Measurements from ENCODE around the gene RBP5.

RBP5 gene

DNA sequence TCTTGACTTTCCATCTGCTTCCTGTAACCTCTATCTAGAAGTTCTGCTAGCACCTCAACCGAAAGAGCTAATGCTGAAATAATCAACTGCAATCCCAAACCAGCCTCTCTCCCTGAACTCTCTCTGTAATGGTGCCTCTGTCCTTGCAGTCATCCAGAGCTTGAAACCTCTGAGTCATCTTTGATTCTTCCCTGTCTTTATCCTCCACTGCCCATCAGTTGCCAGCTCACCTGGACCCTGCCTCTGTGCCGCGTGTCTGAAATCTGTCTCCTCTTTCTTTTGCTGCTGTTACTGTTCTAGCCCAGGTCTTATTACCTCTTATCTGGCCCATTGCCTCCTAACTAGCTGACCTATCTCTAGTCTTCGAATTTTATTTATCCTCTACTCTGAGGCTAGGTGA lies 17.0 kb upstream of the RBP5 start:
- peak; percentile 25 for DNase-seq (ENCODE audit: low read depth)

DNA sequence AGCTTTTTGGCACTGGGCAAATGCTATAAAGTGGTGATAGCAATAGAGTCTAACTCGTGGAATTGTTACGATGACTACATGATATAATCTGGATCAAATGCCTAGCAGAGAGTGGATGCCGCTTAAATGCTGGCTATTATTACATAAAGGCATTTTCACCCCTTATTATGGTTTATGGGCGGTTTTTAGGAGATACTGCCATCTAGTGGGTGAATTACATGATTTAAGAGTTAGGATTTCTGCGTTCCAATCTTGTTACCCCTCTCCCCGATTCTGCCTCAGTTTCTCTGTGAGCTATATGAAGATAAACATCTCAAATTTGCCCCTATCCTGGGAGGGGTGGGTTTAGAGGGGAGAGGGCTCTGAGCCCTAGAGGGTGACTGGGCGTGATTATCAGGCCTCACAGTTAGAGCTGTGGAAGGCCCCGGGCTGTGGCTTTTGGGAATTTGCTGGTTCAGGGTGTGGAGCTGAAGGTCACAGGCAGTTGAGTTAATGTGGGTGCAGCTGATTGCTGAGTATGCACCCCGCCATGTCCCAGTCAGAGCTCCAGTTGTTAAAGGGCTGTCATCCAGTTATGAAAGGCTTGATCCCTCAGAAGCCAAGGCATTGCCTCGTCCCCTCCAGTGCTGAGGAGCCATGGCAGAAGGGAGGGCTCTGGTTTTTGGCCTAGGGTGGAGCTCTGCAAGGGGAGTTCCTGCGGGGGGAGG lies 15.9 kb upstream of the RBP5 start:
- peak; percentile 69 for DNase-seq (ENCODE audit: low read depth)

GRCh38 chr12:7143564-7143963 lies 14.9 kb upstream of the RBP5 start:
- DNase-seq (ENCODE audit: low read depth): no peak

GRCh38 chr12:7142809-7143465 lies 14.2 kb upstream of the RBP5 start:
- no peak for DNase-seq (ENCODE audit: low read depth)

GRCh38 chr12:7142056-7142644 lies 13.5 kb upstream of the RBP5 start:
- DNase-seq (ENCODE audit: low read depth): peak; percentile 71

GRCh38 chr12:7141351-7142005 lies 12.8 kb upstream of the RBP5 start:
- no peak for DNase-seq (ENCODE audit: low read depth)

DNA sequence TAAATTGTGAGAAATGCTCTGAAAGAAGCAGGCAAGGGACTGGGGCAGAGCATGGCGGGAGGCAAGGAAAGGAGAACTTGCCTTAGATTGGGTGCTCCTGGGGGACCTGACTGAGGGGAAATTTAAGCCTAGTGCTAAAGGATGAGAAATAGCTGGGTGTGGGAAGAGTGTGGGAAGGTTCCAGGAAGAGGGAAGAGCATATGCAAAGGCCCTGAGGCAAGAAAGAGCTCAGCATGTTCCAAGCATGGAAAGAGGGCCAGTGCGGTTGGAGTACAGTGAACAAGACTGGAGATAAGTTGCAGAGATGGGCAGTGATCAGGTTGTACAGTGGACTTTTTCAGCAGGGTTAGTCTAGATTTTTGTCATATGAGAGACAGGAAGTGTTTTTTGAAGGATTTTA lies 10.5 kb upstream of the RBP5 start:
- no peak for DNase-seq (ENCODE audit: low read depth)

- no peak for DNase-seq (ENCODE audit: low read depth)
These were observed 9.2 kb upstream of the RBP5 start for GRCh38 chr12:7137908-7138307.

DNA sequence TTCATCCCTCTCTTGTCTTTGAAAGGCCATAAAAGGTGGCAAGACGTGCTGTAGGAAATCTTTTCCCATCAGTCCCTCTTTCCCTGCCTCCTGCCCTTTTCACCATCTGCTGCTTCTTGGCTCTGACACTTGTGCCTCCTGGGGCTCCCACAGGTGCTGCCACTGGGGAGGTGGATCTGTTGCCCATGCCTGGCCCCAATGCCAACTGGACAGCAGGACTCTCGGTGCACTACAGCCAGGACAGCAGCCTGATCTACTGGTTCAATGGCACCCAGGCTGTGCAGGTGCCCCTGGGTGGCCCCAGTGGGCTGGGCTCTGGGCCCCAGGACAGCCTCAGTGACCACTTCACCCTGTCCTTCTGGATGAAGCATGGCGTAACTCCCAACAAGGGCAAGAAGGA lies 8.0 kb upstream of the RBP5 start:
- DNase-seq (ENCODE audit: low read depth): no peak

DNA sequence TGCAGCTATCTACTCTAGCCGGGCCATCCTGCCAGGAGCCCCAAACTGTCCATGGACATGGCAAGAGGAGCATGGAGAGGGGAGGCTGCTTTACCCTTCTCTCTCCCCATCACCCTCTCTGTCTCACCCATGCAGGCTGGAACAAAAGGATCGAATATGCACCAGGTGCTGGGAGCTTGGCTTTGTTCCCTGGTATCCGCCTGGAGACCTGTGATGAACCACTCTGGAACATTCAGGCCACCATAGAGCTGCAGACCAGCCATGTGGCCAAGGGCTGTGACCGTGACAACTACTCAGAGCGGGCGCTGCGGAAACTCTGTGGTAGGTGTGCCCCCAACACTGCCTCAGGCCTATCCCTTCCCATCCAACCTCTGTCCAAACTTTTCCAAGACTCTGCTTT lies 7.4 kb upstream of the RBP5 start:
- no peak for DNase-seq (ENCODE audit: low read depth)

DNA sequence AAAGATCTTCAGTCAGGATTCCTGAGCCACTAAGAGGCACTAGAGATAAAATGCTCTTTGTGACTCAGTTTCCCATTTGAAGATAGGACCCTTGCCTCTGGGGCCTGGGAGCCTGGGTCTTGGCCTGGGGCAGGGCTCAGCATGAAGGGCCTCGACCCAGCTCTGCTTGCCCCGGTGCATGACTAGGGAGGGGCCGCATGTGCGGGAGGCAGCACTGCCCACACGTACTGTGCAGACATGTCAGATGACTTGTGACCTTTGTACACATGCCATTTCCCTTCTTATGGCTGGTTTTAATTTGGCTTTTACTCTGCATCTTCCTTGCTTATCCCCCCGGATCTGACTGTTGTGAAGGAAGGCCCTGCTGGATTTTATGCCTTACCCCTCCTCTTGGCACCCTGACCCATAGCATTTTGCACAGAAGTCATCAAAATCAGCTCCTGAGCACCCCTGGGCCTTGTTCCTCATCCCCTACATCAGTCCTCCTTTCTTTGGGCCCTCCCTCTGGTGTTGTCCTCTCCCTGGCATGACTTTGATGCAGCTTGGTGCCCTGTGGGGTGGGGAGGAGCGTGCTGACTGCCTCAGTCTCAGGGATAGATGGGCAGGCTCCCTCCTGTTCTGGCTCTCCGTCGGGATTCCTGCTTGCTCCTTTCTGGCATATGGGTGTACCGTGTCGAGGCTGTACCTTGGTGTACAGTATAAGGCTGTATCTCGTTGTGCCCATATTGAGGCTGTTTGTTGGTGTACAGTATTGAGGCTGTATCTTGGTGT lies 5.9 kb upstream of the RBP5 start:
- DNase-seq (ENCODE audit: low read depth): no peak

DNA sequence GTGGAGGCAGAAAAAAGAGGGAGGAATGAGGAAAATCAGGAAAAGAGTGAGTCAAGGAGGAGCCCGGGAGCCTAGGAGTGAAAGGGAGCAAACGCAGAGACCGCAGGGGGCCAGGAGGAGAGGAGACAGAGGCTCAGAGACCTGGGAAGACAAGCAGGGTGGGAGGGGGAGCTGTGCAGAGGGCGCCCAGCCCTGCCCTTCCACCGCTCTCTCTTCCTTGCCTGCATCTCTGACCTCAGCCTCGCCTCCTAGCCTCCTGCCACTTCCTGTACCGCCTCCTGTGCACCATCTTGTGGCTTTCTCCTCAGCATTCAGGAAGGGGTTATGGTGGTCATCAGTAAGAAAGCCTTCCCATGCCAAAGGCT lies 2.8 kb upstream of the RBP5 start:
- DNase-seq (ENCODE audit: low read depth): peak; percentile 8

GRCh38 chr12:7130701-7131501 lies 2.2 kb upstream of the RBP5 start:
- DNase-seq (ENCODE audit: low read depth): peak; percentile 70

GRCh38 chr12:7129872-7130691 lies 1.4 kb upstream of the RBP5 start, which contains the start of gene CLSTN3:
Gene CLSTN3, plus strand, starts transcription at chr12:7130371. Its CDS starts 278 bp downstream, at chr12:7130649.
- DNase-seq (ENCODE audit: low read depth): peak; percentile 82

DNA sequence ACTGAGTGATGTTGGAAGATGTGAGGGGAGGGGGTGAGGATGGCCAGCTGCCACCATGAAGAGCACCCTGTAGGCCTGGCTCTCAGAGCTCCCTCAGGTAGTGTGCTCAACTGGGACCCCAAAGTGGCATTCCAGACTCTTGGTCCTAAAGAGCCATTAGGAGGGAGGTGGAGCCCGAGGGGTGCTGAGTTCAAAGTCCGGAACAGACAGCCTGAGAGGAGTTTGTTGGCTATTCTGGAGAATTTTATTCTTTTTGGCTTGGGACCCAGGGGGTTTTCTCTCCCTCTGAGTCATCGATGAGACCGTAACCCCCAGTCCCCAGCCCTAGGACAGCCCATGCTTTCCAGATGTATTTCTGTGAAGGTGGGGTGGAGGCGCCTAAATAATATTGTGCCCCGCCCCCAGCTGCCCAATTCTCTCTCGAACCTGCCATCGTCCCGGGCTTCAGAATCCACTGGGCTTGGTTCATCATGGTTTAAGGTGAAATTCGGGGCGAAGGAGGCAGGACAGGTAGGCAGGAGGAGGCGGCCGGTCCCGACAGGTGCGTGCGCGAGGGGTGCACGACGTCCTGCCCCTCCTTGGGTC lies 690 bp upstream of the RBP5 start:
- DNase-seq (ENCODE audit: low read depth): peak; percentile 13

DNA sequence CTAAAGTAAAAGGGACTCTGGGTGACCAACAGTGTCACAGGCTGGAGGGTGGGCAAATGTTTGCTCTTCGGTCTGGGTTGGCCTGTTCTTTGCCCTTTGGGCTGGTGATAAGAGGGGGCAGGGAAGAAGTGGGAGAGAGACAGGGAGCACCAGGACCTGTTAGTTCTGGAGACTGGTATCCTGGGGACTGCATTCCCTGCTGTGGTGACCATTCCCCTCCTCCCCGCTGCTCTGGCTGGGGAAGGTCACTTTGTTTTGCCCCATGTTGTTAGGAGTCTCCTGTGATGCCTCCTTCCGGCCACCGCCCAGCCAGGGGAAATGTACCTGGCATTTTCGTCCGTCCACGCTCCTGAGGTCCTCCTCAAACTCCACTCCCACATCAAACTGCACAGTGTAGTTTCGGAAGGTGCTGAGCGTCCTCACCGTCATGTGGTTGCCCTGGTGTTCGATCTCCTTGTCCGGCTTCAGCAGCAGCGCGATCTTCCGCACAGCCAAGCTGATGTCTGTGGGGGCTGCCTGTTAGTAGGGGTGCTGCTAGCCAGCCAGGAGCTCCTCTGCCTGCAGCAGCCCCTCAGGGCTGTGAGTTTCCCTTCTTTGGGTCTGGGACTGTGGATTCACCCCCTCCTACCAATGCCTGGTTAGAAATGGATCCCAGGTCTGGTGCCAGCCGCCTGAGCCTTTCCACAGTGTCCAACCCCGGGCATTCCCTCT lies 618 bp downstream of the RBP5 start:
- no peak for DNase-seq (ENCODE audit: low read depth)

DNA sequence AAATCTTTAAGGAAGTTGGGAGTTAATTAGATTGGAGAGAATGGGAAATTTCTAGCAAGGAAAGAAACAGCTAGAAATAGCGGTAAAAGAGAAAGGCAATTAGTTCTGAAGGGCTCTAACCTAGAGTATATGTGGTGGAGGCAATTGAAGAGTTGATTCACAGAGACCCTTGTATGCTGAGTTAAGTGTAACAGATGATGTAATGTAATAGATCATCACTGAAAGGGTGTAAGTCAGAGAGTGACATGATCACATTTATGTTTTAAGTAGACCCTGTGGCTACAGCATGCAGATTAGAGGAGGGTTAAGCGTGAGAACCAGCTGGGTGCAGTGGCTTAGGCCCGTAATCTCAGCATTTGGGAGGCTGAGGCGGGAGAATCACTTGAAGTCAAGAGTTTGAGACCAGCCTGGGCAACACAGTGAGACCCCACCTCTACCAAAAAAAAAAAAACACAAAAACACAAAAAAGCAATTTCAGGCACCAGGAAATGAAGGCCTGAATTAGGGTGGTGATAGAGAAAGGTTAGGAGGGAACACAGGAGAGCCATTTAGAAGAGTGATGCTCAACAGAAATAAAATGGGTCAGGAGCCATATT lies 3.0 kb downstream of the RBP5 start:
- no peak for DNase-seq (ENCODE audit: low read depth)

DNA sequence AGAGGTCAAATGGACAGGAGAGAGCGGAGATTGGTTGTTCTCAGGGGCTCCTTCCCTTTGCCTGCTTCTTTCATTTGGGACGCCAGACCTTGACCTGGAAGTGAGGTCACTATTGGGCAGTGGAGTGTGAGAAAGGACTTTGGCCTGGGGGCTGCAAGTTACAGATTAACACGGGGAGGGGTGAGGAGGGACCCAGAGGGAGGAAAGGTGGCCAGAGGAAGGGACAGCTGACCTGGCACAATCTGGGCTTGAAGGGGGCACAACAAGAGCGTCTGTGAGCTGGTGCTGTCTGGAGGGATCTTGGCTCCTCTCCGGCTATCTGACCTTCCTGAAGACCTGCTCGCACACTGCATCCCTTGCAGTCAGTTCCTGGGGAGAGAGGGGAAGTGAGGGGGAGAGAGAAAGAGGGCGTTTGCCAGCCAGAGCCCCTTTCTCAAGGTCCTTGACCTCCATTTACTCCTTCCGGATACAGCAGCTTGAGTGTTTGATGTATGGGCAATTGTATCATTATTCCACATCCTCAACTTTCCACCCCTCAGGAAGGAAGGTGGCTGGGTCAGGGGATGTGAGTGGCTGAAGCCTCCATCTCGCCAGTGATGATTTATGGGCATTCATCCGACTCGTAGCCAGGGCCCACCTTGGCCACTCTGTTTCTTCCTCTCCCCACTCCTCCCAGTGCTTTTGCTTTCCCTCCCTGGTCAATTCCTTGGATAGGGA lies 4.7 kb downstream of the RBP5 start:
- DNase-seq (ENCODE audit: low read depth): no peak

Measured in ELR (cell line).